Hepatocyte (in vitro differentiated cells): ENCODE data around the gene ACOT12. TPM values are rescaled to one million over a fixed set of nuclear protein-coding genes. Genes with fewer than 3 reads are reported as not detected.
"Not testable (repeated sequence)": the region's sequence is repeated elsewhere in the genome, so short reads cannot be mapped to it uniquely, and the experiment has no call there.

Experiments used
- DNase-seq: peaks from one replicate; pipeline ENCODE4 v3.0.0-alpha.2; 2016; ENCODE audit warnings: low spot score
- H2AFZ ChIP-seq: fragments of 200-600 bp; sonication (generic); 2 replicates; pipeline ENCODE4 v1.6.0; 2016; ENCODE audit warnings: antibody characterized with exemption, mild to moderate bottlenecking
- H3K27ac ChIP-seq: fragments of 200-600 bp; sonication (generic); 2 replicates; pipeline ENCODE4 v1.5.1; 2016; ENCODE audit warnings: mild to moderate bottlenecking
- H3K27me3 ChIP-seq: fragments of 200-600 bp; sonication (generic); 2 replicates; pipeline ENCODE4 v1.6.1; 2016
- H3K36me3 ChIP-seq: fragments of 200-600 bp; sonication (generic); replicated peaks from 2 replicates; pipeline ENCODE4 v1.5.1; 2016; ENCODE audit warnings: low read depth; ENCODE audit not compliant: insufficient read depth
- H3K4me1 ChIP-seq: fragments of 200-600 bp; sonication (generic); 2 replicates; pipeline ENCODE4 v1.5.1; 2016; ENCODE audit warnings: mild to moderate bottlenecking, moderate library complexity; ENCODE audit not compliant: insufficient read depth
- H3K4me2 ChIP-seq: fragments of 200-600 bp; sonication (generic); 2 replicates; pipeline ENCODE4 v1.6.0; 2016
- H3K4me3 ChIP-seq: fragments of 200-600 bp; sonication (generic); 2 replicates; pipeline ENCODE4 v1.5.1; 2016; ENCODE audit warnings: mild to moderate bottlenecking
- H3K79me2 ChIP-seq: fragments of 200-600 bp; sonication (generic); 2 replicates; pipeline ENCODE4 v1.6.0; 2017; ENCODE audit warnings: mild to moderate bottlenecking
- H3K9me2 ChIP-seq: fragments of 200-600 bp; sonication (generic); replicated peaks from 2 replicates; pipeline ENCODE4 v1.6.0; 2017; ENCODE audit warnings: mild to moderate bottlenecking; ENCODE audit not compliant: insufficient read depth
- H3K9me3 ChIP-seq: fragments of 200-600 bp; sonication (generic); 2 replicates; pipeline ENCODE4 v1.5.1; 2016; ENCODE audit warnings: low read depth, mild to moderate bottlenecking
- H4K20me1 ChIP-seq: fragments of 200-600 bp; sonication (generic); 2 replicates; pipeline ENCODE4 v1.6.0; 2016; ENCODE audit warnings: mild to moderate bottlenecking; ENCODE audit not compliant: insufficient read depth, poor library complexity, severe bottlenecking
- EZH2 ChIP-seq: fragments of 200-600 bp; sonication (generic); IDR thresholded peaks from 2 replicates; pipeline ENCODE4 v1.6.1; 2016; ENCODE audit warnings: antibody characterized with exemption, mild to moderate bottlenecking, borderline replicate concordance
- EZH2phosphoT487 ChIP-seq: fragments of 200-600 bp; sonication (generic); IDR thresholded peaks from one replicate; pipeline ENCODE4 v1.6.1; 2018; ENCODE audit warnings: antibody characterized with exemption, mild to moderate bottlenecking, low read depth, moderate library complexity; ENCODE audit not compliant: unreplicated experiment, severe bottlenecking
- WGBS: methylation state at CpG from one replicate; pipeline ENCODE4 v1.1.6; 2016; ENCODE audit warnings: low lambda C conversion rate; ENCODE audit errors: missing lambda C conversion rate; 5-methylcytosine and 5-hydroxymethylcytosine counted together
- polyA plus RNA-seq: library from polyadenylated mRNA; unstranded; fragments of >200 nt; fragmentation: Nextera tagmentation; extraction: Ambion mirVana; gene quantifications from 2 replicates; pipeline ENCODE4 v1.2.1, GENCODE V29; 2016
- total RNA-seq: library from RNA; depleted of rRNA; stranded (reverse); fragments of >200 nt; gene quantifications from 2 replicates; pipeline ENCODE4 v1.2.3, GENCODE V29; 2014
- TF ChIP-seq, protein P1 (sequence below): fragments of 200-600 bp; sonication (generic); IDR thresholded peaks from 2 replicates; pipeline ENCODE4 v1.5.1; 2016; ENCODE audit warnings: antibody characterized with exemption, mild to moderate bottlenecking; ENCODE audit not compliant: poor library complexity

The ACOT12 gene
- total and polyA plus RNA-seq, 2 experiments from 2014 or later = 2.9 to 10.2 TPM

DNA sequence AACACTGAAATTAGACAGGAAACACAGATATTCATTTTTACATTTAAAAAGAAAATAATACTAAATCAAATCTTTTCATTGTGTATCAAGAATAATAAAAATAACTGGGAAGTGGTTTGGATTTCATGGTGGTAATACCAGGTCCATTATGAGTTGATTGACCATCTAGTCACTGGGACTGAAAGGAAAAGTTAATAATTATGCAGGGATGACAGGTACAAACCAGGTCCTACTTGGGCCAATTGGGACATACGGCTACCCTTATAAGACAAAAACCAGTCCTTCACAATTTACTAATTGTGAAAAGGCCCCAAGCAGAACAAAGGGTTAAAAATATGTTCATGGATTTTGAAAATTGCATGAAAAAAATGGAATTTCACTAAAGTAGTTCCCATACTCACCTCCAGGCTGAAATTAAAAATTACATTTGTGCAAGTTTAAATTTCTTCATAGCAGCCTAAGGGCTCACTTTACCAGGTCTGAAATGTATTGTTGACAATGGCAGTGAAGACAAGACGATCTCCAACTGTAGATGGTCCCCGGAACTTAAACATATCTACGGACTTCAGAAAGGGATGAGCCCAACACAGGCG is 48.4 kb downstream of the ACOT12 start:
- Histone ChIP-seq H3K4me3 (no peak overlapping the region), H3K4me2 (no peak overlapping the region), H2AFZ (no peak overlapping the region), H3K9me3 (no peaks in the 10 kb centered on the region), H3K4me1 (no peaks in the 10 kb centered on the region), H3K9me2 (no peaks in the 10 kb centered on the region), H4K20me1 (no peaks in the 10 kb centered on the region), H3K36me3 (no peaks in the 10 kb centered on the region), H3K27ac (no peak overlapping the region), H3K27me3 (no peaks in the 10 kb centered on the region), H3K79me2 (no peaks in the 10 kb centered on the region)
- 90% methylated on average over 5 of the region's 5 CpGs for WGBS
- DNase-seq = no peak
- TF ChIP-seq EZH2 (no peak), EZH2phosphoT487 (no peak)
- TF ChIP-seq, protein P1, sequence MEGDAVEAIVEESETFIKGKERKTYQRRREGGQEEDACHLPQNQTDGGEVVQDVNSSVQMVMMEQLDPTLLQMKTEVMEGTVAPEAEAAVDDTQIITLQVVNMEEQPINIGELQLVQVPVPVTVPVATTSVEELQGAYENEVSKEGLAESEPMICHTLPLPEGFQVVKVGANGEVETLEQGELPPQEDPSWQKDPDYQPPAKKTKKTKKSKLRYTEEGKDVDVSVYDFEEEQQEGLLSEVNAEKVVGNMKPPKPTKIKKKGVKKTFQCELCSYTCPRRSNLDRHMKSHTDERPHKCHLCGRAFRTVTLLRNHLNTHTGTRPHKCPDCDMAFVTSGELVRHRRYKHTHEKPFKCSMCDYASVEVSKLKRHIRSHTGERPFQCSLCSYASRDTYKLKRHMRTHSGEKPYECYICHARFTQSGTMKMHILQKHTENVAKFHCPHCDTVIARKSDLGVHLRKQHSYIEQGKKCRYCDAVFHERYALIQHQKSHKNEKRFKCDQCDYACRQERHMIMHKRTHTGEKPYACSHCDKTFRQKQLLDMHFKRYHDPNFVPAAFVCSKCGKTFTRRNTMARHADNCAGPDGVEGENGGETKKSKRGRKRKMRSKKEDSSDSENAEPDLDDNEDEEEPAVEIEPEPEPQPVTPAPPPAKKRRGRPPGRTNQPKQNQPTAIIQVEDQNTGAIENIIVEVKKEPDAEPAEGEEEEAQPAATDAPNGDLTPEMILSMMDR = no peak

DNA sequence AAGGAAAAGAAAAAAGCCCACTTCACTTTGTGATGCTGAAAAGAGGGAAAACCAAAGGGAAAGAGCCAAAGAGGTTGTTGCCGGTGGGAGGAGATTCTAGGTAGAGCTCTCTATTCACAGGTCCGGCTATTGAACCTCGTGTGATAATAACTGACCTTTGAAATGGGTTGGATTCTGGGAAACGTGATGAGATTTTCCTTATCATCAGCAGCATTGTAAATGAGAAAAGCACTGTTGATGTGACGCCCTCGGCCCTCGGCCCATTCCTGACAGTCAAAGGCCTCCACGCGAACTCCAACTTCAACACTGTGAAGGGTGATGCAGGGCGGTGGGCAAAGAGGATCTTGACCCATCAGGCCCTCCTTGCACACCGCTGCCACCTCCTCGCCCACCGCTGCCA is 49.2 kb downstream of the ACOT12 start:
- Histone ChIP-seq H3K9me2 (no peaks in the 10 kb centered on the region), H2AFZ (no peak overlapping the region), H3K27ac (no peak overlapping the region), H4K20me1 (no peaks in the 10 kb centered on the region), H3K79me2 (no peaks in the 10 kb centered on the region), H3K4me3 (no peak overlapping the region), H3K9me3 (no peaks in the 10 kb centered on the region), H3K36me3 (no peaks in the 10 kb centered on the region), H3K27me3 (no peaks in the 10 kb centered on the region), H3K4me1 (no peaks in the 10 kb centered on the region), H3K4me2 (no peak overlapping the region)
- WGBS = 83% methylated on average over 13 of the region's 13 CpGs
- DNase-seq = no peak
- TF ChIP-seq EZH2phosphoT487 = no peak
- TF ChIP-seq, protein P1 = no peak
- no peak for TF ChIP-seq EZH2

DNA sequence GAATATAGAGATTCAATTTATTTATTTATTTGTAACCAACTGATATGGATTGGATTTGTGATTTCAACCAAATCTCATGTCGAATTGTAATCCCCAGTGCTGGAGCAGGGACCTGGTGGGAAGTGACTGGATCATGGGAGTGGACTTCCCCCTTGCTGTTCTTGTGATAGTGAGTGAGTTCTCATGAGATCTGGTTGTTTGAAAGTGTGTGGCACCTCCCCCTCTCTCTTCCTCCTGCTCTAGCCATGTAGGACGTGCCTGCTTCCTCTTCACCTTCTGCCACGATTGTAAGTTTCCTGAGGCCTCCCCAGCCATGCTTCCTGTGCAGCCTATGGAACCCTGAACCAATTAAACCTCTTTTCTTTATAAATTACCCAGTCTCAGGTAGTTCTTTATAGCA is 55.7 kb downstream of the ACOT12 start:
- DNase-seq, H2AFZ ChIP-seq, H3K27ac ChIP-seq, H3K36me3 ChIP-seq, H4K20me1 ChIP-seq, H3K9me3 ChIP-seq, H3K9me2 ChIP-seq, H3K4me3 ChIP-seq, H3K79me2 ChIP-seq, H3K4me1 ChIP-seq, H3K27me3 ChIP-seq, H3K4me2 ChIP-seq: not testable (repeated sequence)
- WGBS = 85% methylated on average over 3 of the region's 3 CpGs

DNA sequence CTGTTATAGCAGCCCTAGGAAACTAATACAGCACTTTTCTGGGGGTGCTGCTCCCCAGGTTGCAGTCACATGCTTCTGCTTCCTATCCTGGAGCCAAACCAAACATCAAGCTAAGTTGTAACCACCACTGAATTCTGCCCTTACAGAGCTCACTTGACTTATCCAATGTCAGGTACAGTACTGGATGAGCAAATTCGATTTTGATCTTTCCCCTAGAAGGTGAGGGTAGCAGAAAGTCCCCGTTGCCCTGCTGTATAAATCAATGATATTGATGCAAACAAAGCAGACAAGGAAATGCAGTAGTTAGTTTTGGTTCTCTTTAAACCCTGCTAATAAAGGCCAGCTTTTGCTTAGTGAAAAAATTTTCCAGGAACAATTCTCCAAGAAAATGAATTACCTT is 56.1 kb downstream of the ACOT12 start:
- 85% methylated on average over 2 of the region's 2 CpGs for WGBS

More for the DNA sequence above, 56.1 kb downstream of the ACOT12 start:
- Histone ChIP-seq H3K27ac (no peak overlapping the region), H3K36me3 (no peaks in the 10 kb centered on the region), H3K4me1 (no peaks in the 10 kb centered on the region), H3K9me2 (no peaks in the 10 kb centered on the region), H3K27me3 (no peaks in the 10 kb centered on the region), H3K4me2 (no peak overlapping the region), H4K20me1 (no peaks in the 10 kb centered on the region), H3K9me3 (no peaks in the 10 kb centered on the region), H3K79me2 (no peaks in the 10 kb centered on the region), H3K4me3 (no peak overlapping the region), H2AFZ (no peak overlapping the region)
- no peak for TF ChIP-seq EZH2phosphoT487
- TF ChIP-seq, protein P1 = no peak
- no peak for DNase-seq
